Muscle of leg (tissue), 11 donors: ENCODE measurements around the gene PRPH2. TPM values are rescaled to one million over a fixed set of nuclear protein-coding genes. Genes with fewer than 3 reads are reported as not detected.

Source experiments
- DNase-seq: peaks from one replicate; pipeline ENCODE4 v3.0.0; 2013
- H3K27ac ChIP-seq: one replicate; pipeline ENCODE4 v1.5.1; 2013; ENCODE audit warnings: mild to moderate bottlenecking, low read length, control low read depth
- H3K27me3 ChIP-seq: one replicate; pipeline ENCODE4 v1.6.1; 2013; ENCODE audit warnings: low read length; ENCODE audit not compliant: control insufficient read depth, insufficient read depth
- H3K36me3 ChIP-seq: one replicate; pipeline ENCODE4 v1.6.1; 2013; ENCODE audit warnings: low read length; ENCODE audit not compliant: control insufficient read depth, insufficient read depth
- H3K4me1 ChIP-seq: one replicate; pipeline ENCODE4 v1.6.1; 2013; ENCODE audit warnings: low read length; ENCODE audit not compliant: control insufficient read depth, insufficient read depth
- H3K4me3 ChIP-seq: one replicate; pipeline ENCODE4 v1.5.1; 2013; ENCODE audit warnings: low read length, control low read depth
- H3K9me3 ChIP-seq: replicated peaks from 2 replicates; pipeline ENCODE4 v1.6.1; 2013; ENCODE audit warnings: low read depth, low read length; ENCODE audit not compliant: control insufficient read depth
- WGBS: methylation state at CpG from one replicate; pipeline ENCODE4 v1.1.5; 2013; ENCODE audit warnings: missing lambda C conversion rate; ENCODE audit not compliant: insufficient coverage; 5-methylcytosine and 5-hydroxymethylcytosine counted together
- polyA plus RNA-seq, 8 donors: library from polyadenylated mRNA; unstranded; fragments of 120-200 nt; gene quantifications; one replicate each; pipeline versions ENCODE4 v1.2.1 to v1.2.3, GENCODE V29; 2013; ENCODE audit warnings: inconsistent platforms in 1 of 8, low replicate concordance in 1 of 8; ENCODE audit not compliant: insufficient read length in 8 of 8, insufficient read depth in 1 of 8
- total RNA-seq: library from RNA; stranded (reverse); fragments of 120-200 nt; gene quantifications from one replicate; pipeline ENCODE4 v1.2.4, GENCODE V29; 2013

Gene PRPH2
- total and polyA plus RNA-seq, 9 donors: 2.1 to 6.2 (median 5.2) TPM

DNA sequence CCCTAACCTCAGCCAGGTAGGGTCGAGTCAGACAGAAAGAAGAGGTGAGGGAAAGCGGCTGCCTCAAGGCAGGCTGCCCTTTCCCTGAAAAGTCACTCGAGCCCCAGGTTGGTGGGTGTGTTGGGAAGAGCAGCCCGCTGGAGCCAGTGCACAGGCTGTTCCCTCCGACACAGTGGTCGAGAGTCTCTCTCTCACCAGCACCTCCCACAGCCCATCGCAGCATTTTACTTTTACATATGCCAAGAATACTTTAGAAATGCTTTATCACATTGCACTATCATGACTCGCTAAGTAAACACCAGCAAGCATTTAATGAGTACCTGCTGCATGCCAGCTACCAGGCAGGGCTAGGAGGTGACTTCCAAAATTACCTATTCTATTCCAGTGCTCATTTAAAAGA, 1.7 kb downstream of the PRPH2 start:
- DNase-seq: no peak
- H3K27me3 ChIP-seq: no peaks in the 10 kb centered on the region
- no peak overlapping the region for H3K27ac ChIP-seq
- 79% methylated on average over 2 of the region's 8 CpGs for WGBS
- H3K4me3 ChIP-seq: no peak overlapping the region
- no peaks in the 10 kb centered on the region for H3K36me3 ChIP-seq
- H3K9me3 ChIP-seq: no peaks in the 10 kb centered on the region
- H3K4me1 ChIP-seq: no peaks in the 10 kb centered on the region

DNA sequence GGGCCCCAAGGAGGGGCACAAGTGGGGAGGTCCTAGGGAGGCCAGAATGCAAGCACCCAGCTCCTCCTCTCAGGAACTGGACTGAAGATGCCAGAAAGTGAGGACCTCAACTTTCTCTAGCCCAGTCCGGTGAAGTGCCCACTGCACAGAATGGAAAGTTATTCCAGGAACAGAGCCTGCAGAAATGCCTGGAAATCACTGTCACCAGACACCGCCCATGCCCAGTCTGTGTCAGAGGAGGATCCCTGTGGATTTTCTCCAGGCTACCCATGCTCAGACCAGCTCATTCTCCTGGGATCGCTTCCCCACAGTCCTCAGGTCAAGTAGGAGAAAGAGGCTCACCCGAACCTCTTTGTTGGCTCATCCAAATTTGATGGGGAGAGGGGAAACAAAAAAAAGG, 6.5 kb downstream of the PRPH2 start:
- no peaks in the 10 kb centered on the region for H3K27me3 ChIP-seq
- no peaks in the 10 kb centered on the region for H3K36me3 ChIP-seq
- no peak for DNase-seq
- no peak overlapping the region for H3K27ac ChIP-seq
- H3K4me1 ChIP-seq: no peaks in the 10 kb centered on the region
- H3K4me3 ChIP-seq: no peak overlapping the region
- H3K9me3 ChIP-seq: peaks cover 7% of the 10 kb centered on the region
- WGBS: 89% methylated on average over 2 of the region's 4 CpGs

DNA sequence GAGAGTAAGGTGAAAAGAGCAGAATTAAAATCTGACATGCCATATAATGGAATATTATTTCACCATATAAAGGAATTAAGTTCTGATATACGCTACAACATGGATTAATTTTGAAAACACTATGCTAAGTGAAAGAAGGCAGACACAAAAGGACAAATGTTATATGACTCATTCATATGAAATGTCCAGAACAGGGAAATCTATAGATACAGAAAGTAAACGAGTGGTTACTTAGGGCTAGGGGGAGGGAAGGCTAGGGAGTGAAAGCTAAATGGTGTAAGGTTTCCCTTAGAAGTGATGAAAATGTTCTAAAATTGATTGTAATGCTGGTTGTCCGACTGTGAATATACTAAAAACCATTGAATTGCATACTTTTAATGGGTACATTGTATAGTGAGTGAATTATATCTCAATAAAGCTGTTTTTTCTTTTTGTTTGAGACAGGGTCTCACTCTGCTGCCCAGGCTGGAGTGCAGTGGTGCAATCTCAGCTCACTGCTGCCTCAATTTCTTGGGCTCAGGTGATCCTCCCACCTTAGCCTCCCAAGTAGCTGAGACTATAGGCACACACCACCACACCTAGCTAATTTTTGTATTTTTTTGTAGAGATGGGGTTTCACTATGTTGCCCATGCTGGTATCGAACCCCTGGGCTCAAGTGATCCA, 8.2 kb downstream of the PRPH2 start:
- H3K4me1 ChIP-seq: peaks cover 3% of the 10 kb centered on the region
- 17% methylated on average over 1 of the region's 4 CpGs for WGBS
- H3K27me3 ChIP-seq: no peaks in the 10 kb centered on the region
- H3K9me3 ChIP-seq: peaks cover 7% of the 10 kb centered on the region
- no peak for DNase-seq
- H3K27ac ChIP-seq: no peak overlapping the region
- H3K4me3 ChIP-seq: no peak overlapping the region
- no peaks in the 10 kb centered on the region for H3K36me3 ChIP-seq

DNA sequence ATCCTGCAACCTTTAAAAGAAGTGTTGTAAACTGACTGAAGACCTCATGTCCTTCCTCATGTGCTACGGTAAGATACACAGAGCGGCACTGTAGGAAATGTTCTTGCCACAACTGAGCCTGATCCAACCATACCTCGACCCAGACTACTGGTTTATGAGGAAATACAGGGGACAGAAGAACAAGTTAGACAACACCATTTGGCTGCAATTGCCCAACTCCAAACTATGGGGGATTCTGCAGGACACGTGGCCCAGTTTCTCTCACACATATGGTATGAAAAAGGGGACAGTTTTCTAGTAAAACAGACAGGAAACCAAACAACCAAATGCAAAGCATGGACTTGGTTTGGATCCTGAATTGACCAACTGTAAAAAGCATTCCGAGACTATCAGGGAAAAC, 10.5 kb downstream of the PRPH2 start:
- Histone ChIP-seq H3K4me3 (no peak overlapping the region), H3K27ac (no peak overlapping the region), H3K27me3 (no peaks in the 10 kb centered on the region), H3K36me3 (no peaks in the 10 kb centered on the region), H3K9me3 (peaks cover 7% of the 10 kb centered on the region), H3K4me1 (peaks cover 3% of the 10 kb centered on the region)
- 83% methylated on average over 2 of the region's 5 CpGs for WGBS
- no peak for DNase-seq

DNA sequence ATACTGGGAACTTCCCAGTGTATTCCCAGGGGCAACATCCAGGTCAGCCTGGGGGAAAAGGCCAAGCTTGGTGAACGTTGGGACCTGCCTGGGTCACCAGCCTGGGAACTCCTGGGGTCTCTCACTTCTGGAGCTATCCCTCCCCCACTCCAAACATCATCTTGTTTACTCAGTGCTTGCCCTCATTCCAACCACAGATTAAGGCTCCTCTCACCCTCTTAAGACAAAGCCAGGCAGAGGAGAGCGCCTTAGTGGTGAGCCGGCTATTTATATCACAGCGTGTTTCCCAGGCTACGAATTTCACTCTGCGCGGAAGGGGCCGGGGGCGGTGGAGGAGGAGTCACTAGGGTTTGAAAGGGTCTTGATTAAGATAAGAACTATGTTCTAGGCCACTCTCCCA, 12.1 kb downstream of the PRPH2 start:
- Histone ChIP-seq H3K9me3 (peaks cover 7% of the 10 kb centered on the region), H3K27ac (no peak overlapping the region), H3K36me3 (no peaks in the 10 kb centered on the region), H3K4me3 (no peak overlapping the region), H3K27me3 (no peaks in the 10 kb centered on the region), H3K4me1 (peaks cover 3% of the 10 kb centered on the region)
- peak; percentile 19 for DNase-seq
- 14% methylated on average over 1 of the region's 9 CpGs for WGBS

DNA sequence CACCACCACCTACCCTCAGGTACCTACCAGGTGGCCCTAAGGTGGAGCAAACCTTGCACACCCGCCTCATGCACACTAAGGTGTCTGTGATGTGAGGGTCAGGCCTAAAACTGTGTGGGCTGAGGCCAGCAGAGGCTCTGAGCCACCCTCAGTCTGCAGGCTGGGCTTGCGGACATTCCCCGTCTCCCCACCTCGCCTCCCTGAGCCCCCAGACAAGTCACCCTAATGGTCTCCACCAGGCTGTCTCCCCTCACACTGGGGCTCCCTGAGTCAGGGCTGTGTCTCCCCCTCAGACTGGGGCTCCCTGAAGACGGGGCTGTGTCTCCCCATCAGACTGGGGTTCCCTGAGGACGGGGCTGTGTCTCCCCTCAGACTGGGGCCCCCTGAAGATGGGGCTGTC, 12.5 kb downstream of the PRPH2 start:
- no peaks in the 10 kb centered on the region for H3K27me3 ChIP-seq

DNA sequence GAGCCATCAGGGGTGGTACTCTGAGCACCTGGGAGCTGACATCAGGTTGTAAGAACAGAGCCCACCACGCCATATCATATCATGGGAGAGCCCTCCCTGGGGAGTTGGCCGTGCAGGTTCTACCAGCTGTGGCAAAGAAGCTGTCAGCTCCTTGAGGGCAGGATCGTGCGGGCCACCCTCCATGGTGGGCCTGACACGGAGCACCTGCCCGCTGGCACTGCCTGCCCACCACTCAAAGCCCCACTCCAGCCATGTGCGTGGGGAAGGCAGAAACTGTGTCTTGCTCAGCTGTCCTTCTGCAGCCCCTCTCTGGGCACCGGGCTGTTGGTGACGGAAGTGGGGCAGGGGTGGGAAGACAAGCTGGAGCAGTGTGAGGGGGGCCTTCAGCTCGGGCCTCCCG, 14.3 kb downstream of the PRPH2 start:
- Histone ChIP-seq H3K27me3 (no peaks in the 10 kb centered on the region), H3K4me3 (no peak overlapping the region), H3K4me1 (peaks cover 5% of the 10 kb centered on the region), H3K27ac (no peak overlapping the region), H3K9me3 (peaks cover 7% of the 10 kb centered on the region), H3K36me3 (no peaks in the 10 kb centered on the region)
- DNase-seq: no peak
- 87% methylated on average over 10 of the region's 11 CpGs for WGBS

More for the DNA sequence above, 12.5 kb downstream of the PRPH2 start:
- no peak for DNase-seq
- Histone ChIP-seq H3K4me3 (no peak overlapping the region), H3K36me3 (no peaks in the 10 kb centered on the region), H3K4me1 (peaks cover 3% of the 10 kb centered on the region), H3K27ac (no peak overlapping the region), H3K9me3 (peaks cover 7% of the 10 kb centered on the region)
- 86% methylated on average over 5 of the region's 6 CpGs for WGBS

DNA sequence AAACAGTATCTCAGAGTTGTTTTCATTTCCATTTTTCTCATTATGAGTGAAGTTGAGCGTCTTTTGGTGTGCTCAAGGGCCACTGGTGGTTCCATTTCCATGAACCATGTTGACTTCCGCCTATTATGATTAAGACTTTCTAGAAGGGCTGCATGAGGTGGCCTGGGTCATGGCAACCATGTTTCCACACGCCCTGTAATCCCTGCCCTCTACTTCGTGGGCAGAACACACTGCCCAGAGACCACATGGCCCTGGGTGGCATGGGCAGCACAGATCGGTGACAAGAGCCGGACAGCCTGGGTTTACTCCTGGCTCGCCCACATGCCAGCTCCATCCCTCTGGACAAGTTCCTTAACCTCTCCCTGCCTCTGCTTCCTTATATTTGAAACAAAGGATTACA, 14.8 kb downstream of the PRPH2 start:
- no peak overlapping the region for H3K4me3 ChIP-seq
- no peak for DNase-seq
- H3K36me3 ChIP-seq: no peaks in the 10 kb centered on the region
- no peak overlapping the region for H3K27ac ChIP-seq
- peaks cover 7% of the 10 kb centered on the region for H3K9me3 ChIP-seq
- 95% methylated on average over 5 of the region's 7 CpGs for WGBS
- H3K27me3 ChIP-seq: no peaks in the 10 kb centered on the region
- peaks cover 5% of the 10 kb centered on the region for H3K4me1 ChIP-seq

DNA sequence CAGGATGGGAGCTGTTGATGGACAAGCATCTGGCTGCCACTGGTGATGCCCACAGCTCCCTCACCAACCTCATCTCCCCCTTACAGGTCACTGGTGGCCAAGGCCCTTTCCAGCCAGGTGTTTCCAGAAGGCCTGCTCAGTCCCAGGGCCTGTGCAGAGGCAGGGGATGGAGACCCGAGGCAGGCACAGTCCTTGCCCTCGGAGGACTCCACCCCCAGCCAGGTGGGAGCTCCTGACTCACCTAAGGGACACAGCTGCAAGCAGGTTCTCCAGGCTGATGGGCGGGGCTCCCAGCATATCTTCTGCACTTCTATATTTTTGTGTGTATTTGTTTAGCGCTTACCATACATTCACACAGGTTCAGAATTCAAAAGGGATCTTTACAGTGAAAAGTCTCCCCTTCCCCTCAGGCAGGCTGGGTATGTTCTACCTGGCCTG, 17.4 kb downstream of the PRPH2 start:
- no peak overlapping the region for H3K27ac ChIP-seq
- H3K36me3 ChIP-seq: no peaks in the 10 kb centered on the region
- H3K4me1 ChIP-seq: peaks cover 3% of the 10 kb centered on the region
- no peaks in the 10 kb centered on the region for H3K9me3 ChIP-seq
- WGBS: 47% methylated on average over 2 of the region's 4 CpGs
- H3K27me3 ChIP-seq: no peaks in the 10 kb centered on the region
- DNase-seq: no peak
- no peak overlapping the region for H3K4me3 ChIP-seq

DNA sequence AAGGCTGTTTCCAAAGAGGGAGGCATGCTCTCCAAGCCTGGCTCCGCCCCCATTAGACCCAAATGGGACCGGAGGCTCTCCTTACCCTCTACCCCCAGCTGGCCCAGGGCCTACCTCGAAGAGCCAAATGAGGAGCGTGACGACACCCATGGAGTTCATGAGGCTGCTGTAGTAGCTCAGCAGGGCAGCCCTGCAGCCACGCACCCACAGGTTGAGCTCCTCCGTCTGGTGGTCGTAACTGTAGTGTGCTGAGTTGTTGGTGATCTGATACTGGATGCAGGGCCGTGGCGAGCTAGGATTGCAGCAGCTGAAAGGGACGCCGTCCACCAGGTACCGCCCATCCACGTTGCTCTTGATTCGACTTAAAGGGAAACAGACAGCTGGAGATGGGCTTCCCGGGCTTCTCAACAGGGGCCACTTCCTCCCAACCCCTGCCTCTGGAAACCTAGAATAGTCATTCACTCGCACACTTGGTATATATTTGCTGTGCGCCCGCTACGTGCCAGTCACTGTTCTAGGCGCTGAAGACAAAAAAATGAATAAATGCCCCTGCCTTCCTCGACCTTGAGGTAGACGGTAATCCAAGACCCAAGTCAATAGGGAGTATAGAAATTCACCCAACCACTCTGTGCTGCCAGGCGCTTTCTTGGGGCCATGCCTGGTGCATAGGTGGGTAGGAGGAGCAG, 18.0 kb downstream of the PRPH2 start:
- H3K4me3 ChIP-seq: peak overlapping the region; percentile 38
- peak overlapping the region; percentile 6 for H3K27ac ChIP-seq
- DNase-seq: peak; percentile 89
- 7% methylated on average over 10 of the region's 24 CpGs for WGBS
- no peaks in the 10 kb centered on the region for H3K36me3 ChIP-seq
- no peaks in the 10 kb centered on the region for H3K27me3 ChIP-seq
- no peaks in the 10 kb centered on the region for H3K9me3 ChIP-seq
- H3K4me1 ChIP-seq: peaks cover 2% of the 10 kb centered on the region
